K562 (cell line): ENCODE measurements around the gene PRKCB.

Experiments used
- ARNT ChIP-seq, 2 experiments: fragments of 450-650 bp; IDR thresholded peaks; 2 replicates each; pipeline ENCODE4 v1.6.1; 2016; ENCODE audit warnings: mild to moderate bottlenecking in 1 of 2
- CTCF ChIP-seq, 3 experiments: IDR thresholded peaks in 2 of 3; conservative IDR thresholded peaks in 1 of 3; 2 replicates each; pipeline ENCODE4 v1.5.1; 2011 to 2012; ENCODE audit warnings: low read length in 3 of 3, mild to moderate bottlenecking in 3 of 3, control low read depth in 2 of 3, improper control_type of control experiment in 1 of 3, inconsistent platforms in 1 of 3, low read depth in 1 of 3, mixed read lengths in 1 of 3, moderate library complexity in 1 of 3; ENCODE audit not compliant: insufficient read depth in 2 of 3
- E2F5 ChIP-seq: sonication (generic); formaldehyde crosslinking; IDR thresholded peaks from 2 replicates; pipeline ENCODE4 v1.8.0; 2022; ENCODE audit warnings: mild to moderate bottlenecking, missing genetic modification reagents
- ELK1 ChIP-seq: sonication (generic); formaldehyde crosslinking; IDR thresholded peaks from 2 replicates; pipeline ENCODE4 v1.8.1; 2022; ENCODE audit warnings: missing genetic modification reagents
- FOXJ2 ChIP-seq: fragments of 200-800 bp; sonication (Bioruptor generic); IDR thresholded peaks from 2 replicates; pipeline ENCODE4 v1.6.1; 2016; ENCODE audit warnings: missing genetic modification characterization, missing compliant biosample characterization
- FOXP1 ChIP-seq: sonication (generic); formaldehyde crosslinking; IDR thresholded peaks from 2 replicates; pipeline ENCODE4 v1.8.0; 2022; ENCODE audit warnings: mild to moderate bottlenecking, missing genetic modification reagents
- GMEB1 ChIP-seq: fragments of 250-450 bp; sonication (Bioruptor Pico); IDR thresholded peaks from 2 replicates; pipeline ENCODE4 v1.4.0; 2020; ENCODE audit warnings: mild to moderate bottlenecking
- MCM5 ChIP-seq: fragments of 450-650 bp; IDR thresholded peaks from 2 replicates; pipeline ENCODE4 v1.6.1; 2016; ENCODE audit warnings: low read depth
- NELFE ChIP-seq: IDR thresholded peaks from 2 replicates; pipeline ENCODE4 v1.6.1; 2011; ENCODE audit warnings: mild to moderate bottlenecking; ENCODE audit not compliant: insufficient read depth, insufficient read length
- TAF1 ChIP-seq: IDR thresholded peaks from 2 replicates; pipeline ENCODE4 v1.6.1; 2011; ENCODE audit warnings: mild to moderate bottlenecking, low read length, moderate library complexity; ENCODE audit not compliant: insufficient read depth, control insufficient read depth, severe bottlenecking; ENCODE audit errors: extremely low read depth
- ZBTB7A ChIP-seq: IDR thresholded peaks from 2 replicates; pipeline ENCODE4 v1.6.1; 2011; ENCODE audit warnings: low read depth, mild to moderate bottlenecking, low read length, moderate library complexity, borderline replicate concordance; ENCODE audit not compliant: control insufficient read depth

GRCh38 chr16:24140730-24141129 lies 304.9 kb downstream of the PRKCB start:
- TF ChIP-seq FOXP1: no peak
- no peak for TF ChIP-seq ELK1
- TF ChIP-seq FOXJ2 (tag): 0 out of 2 replicates have a peak, but pooled peaks have one; percentile 42
- no peak for TF ChIP-seq GMEB1 (CRISPR knock-in tag)
- TF ChIP-seq CTCF (IDR thresholded peaks at IDR 0.05 in 2 of 3, conservative IDR thresholded peaks at IDR 0.05 in 1 of 3; ENCODE audit: insufficient read depth in 2 of 3, low read depth in 1 of 3, low read length in 3 of 3): no peak
- TF ChIP-seq NELFE: no peak
- no peak for TF ChIP-seq ZBTB7A
- TF ChIP-seq MCM5: no peak
- TF ChIP-seq E2F5 (CRISPR knock-in tag): no peak
- no peak for TF ChIP-seq ARNT (IDR thresholded peaks at IDR 0.05)
- TF ChIP-seq TAF1: no peak
